Uterus (tissue), 4 donors: ENCODE results near the gene ADAR. TPM values are rescaled to one million over a fixed set of nuclear protein-coding genes. Genes with fewer than 3 reads are reported as not detected.

Source experiments
- DNase-seq, 2 donors: peaks; one replicate each; pipeline ENCODE4 v3.0.0-alpha.2; 2019 to 2020
- H3K27ac ChIP-seq, 2 donors: fragments of 200-600 bp; sonication (generic); 1 replicate in 1 of 2; 2 replicates in 1 of 2; pipeline ENCODE4 v1.5.1; 2016 to 2018
- H3K27me3 ChIP-seq, 2 donors: fragments of 200-600 bp; sonication (generic); one replicate each; pipeline ENCODE4 v1.5.1; 2018 to 2019; ENCODE audit warnings: control low read depth in 1 of 2
- H3K36me3 ChIP-seq, 2 donors: fragments of 200-600 bp; sonication (generic); one replicate each; pipeline ENCODE4 v1.5.1; 2019; ENCODE audit warnings: control low read depth in 1 of 2
- H3K4me1 ChIP-seq, 2 donors: fragments of 200-600 bp; sonication (generic); one replicate each; pipeline ENCODE4 v1.5.1; 2018 to 2019; ENCODE audit warnings: control low read depth in 1 of 2
- H3K4me3 ChIP-seq, 2 donors: fragments of 200-600 bp; sonication (generic); 1 replicate in 1 of 2; 2 replicates in 1 of 2; pipeline ENCODE4 v1.5.1; 2018 to 2019; ENCODE audit warnings: mild to moderate bottlenecking in 1 of 2
- H3K9me3 ChIP-seq, 2 donors: fragments of 200-600 bp; sonication (generic); one replicate each; pipeline ENCODE4 v1.5.1; 2019; ENCODE audit warnings: control low read depth in 1 of 2
- POLR2A ChIP-seq, 2 donors: fragments of 450-650 bp; IDR thresholded peaks; one replicate each; pipeline ENCODE4 v1.6.1; 2016; ENCODE audit warnings: antibody characterized with exemption in 2 of 2, mild to moderate bottlenecking in 1 of 2, moderate library complexity in 1 of 2
- intact Hi-C: fragments of 100-400 bp; cut with DNase I; formaldehyde crosslinking; loops from one replicate; pipeline ENCODE4 v1.15.1; 2023; ENCODE audit warnings: low total_unique reads
- total RNA-seq, 4 donors: library from RNA; depleted of rRNA in 3 of 4; stranded (reverse); fragments of >200 nt in 3 of 4; gene quantifications; one replicate each; pipeline versions ENCODE4 v1.1.0 to v1.2.4, GENCODE V29; 2014 to 2023
- TF ChIP-seq, protein P1 (sequence below), 4 experiments: fragments of 200-600 bp in 2 of 4; fragments of 450-650 bp in 2 of 4; sonication (generic) in 2 of 4; IDR thresholded peaks; one replicate each; pipeline ENCODE4 v1.5.1; 2016 to 2019; ENCODE audit warnings: antibody characterized with exemption in 4 of 4, mild to moderate bottlenecking in 2 of 4, moderate library complexity in 1 of 4
- donor health status: DM: yes; HTN: yes; CAD: no.

Gene ADAR
- total RNA-seq, 4 donors from 2014 or later: 50.9 to 212 (median 101) TPM

GRCh38 chr1:154586231-154586630 is 21.8 kb downstream of the ADAR start:
- no peaks in the 10 kb centered on the region for H3K9me3 ChIP-seq
- no peak overlapping the region for H3K4me3 ChIP-seq
- no peaks in the 10 kb centered on the region for H3K27me3 ChIP-seq
- TF ChIP-seq, protein P1, sequence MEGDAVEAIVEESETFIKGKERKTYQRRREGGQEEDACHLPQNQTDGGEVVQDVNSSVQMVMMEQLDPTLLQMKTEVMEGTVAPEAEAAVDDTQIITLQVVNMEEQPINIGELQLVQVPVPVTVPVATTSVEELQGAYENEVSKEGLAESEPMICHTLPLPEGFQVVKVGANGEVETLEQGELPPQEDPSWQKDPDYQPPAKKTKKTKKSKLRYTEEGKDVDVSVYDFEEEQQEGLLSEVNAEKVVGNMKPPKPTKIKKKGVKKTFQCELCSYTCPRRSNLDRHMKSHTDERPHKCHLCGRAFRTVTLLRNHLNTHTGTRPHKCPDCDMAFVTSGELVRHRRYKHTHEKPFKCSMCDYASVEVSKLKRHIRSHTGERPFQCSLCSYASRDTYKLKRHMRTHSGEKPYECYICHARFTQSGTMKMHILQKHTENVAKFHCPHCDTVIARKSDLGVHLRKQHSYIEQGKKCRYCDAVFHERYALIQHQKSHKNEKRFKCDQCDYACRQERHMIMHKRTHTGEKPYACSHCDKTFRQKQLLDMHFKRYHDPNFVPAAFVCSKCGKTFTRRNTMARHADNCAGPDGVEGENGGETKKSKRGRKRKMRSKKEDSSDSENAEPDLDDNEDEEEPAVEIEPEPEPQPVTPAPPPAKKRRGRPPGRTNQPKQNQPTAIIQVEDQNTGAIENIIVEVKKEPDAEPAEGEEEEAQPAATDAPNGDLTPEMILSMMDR (IDR thresholded peaks at IDR 0.05): no peak
- no peak for TF ChIP-seq POLR2A (IDR thresholded peaks at IDR 0.05)
- intact Hi-C loops: no loop called here
- no peaks in the 10 kb centered on the region for H3K4me1 ChIP-seq
- H3K27ac ChIP-seq: no peak overlapping the region
- no peak for DNase-seq
- H3K36me3 ChIP-seq: no peaks in the 10 kb centered on the region

DNA sequence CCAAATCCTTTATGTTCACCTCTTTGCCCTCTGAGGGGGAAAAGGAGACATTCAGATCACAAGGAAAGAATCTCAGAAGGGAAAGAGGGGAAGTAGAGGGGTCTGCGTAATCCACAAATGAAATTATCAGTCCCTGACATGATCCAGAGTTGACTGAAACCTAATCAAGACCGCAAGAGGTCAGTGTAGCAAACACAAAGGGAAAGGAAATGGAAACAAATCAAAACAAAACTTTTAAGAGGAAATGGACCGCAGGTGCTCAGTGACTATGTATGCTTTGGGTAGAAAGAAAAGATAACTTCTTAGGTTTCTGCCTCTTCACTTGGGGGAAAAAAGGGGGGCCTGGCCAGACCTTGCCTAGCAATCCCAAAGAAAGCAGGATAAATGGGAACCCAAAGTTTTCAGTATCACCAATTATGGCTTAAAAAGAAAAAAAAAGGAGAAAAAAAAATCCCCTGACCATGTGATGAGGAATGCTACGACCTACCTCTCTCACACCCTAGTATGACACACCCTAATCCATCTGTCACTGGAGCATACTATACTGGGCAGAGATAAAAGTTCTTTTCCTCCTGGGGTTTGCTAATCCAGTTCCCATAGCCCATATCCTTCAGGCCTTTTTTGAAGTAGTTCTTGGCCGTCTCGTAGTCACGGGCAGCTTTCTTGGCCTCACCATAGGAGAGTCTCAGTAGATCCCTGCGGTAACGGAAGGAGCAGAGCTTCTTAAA is 23.6 kb downstream of the ADAR start:
- Histone ChIP-seq H3K27ac (no peak overlapping the region), H3K9me3 (no peaks in the 10 kb centered on the region), H3K4me1 (no peaks in the 10 kb centered on the region), H3K27me3 (no peaks in the 10 kb centered on the region), H3K4me3 (no peak overlapping the region), H3K36me3 (no peaks in the 10 kb centered on the region)
- intact Hi-C loops: no loop called here
- TF ChIP-seq, protein P1 (IDR thresholded peaks at IDR 0.05): no peak
- TF ChIP-seq POLR2A (IDR thresholded peaks at IDR 0.05): no peak
- no peak for DNase-seq

DNA sequence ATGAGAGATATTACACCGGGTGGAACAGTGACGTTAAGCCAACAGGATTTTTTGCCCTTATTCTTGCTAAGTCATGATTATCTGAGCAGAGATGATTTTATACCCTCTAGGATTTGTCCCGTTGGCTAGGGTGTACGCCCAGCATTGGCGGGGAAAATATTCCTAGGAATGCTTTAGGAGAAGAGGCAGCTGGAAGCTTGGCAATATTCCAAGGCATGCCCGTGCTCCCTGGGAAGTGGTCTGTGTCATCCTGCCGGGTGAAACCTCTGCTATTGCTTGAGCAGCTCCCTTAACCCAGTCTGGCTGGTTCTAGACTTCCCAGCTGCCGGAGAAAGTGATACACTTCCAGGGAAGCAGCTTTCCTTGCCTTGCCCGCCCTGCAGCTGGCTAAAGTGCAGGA is 24.2 kb downstream of the ADAR start:
- Histone ChIP-seq H3K4me3 (no peak overlapping the region), H3K4me1 (no peaks in the 10 kb centered on the region), H3K27ac (no peak overlapping the region), H3K27me3 (no peaks in the 10 kb centered on the region), H3K36me3 (no peaks in the 10 kb centered on the region), H3K9me3 (no peaks in the 10 kb centered on the region)
- TF ChIP-seq, protein P1 (IDR thresholded peaks at IDR 0.05): no peak
- TF ChIP-seq POLR2A (IDR thresholded peaks at IDR 0.05): no peak
- intact Hi-C loops: no loop called here
- DNase-seq: no peak

DNA sequence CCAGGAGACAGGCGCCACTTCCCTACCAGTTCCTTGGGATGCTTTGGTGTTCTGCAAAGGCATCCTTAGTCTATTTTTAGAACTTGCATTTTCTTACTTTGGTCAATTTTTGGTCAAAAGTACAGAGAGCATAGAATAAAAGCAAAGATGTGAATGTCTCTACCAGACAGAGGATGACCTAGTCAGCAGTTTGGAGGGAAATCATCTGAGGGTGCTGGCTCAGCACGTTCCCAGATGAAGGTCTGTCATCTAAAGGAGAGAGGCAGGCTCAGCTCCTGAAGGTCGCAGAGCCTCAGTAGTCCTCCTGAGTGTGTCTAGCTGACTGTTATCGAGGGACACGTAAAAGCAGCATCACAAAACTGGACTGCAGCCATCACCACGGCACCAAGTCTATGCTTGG is 25.1 kb downstream of the ADAR start:
- TF ChIP-seq, protein P1 (IDR thresholded peaks at IDR 0.05): no peak
- no peak for TF ChIP-seq POLR2A (IDR thresholded peaks at IDR 0.05)
- H3K9me3 ChIP-seq: no peaks in the 10 kb centered on the region
- H3K4me3 ChIP-seq: no peak overlapping the region
- H3K36me3 ChIP-seq: no peaks in the 10 kb centered on the region
- H3K27me3 ChIP-seq: no peaks in the 10 kb centered on the region
- intact Hi-C loops: no loop called here
- H3K27ac ChIP-seq: no peak overlapping the region
- no peaks in the 10 kb centered on the region for H3K4me1 ChIP-seq
- no peak for DNase-seq

DNA sequence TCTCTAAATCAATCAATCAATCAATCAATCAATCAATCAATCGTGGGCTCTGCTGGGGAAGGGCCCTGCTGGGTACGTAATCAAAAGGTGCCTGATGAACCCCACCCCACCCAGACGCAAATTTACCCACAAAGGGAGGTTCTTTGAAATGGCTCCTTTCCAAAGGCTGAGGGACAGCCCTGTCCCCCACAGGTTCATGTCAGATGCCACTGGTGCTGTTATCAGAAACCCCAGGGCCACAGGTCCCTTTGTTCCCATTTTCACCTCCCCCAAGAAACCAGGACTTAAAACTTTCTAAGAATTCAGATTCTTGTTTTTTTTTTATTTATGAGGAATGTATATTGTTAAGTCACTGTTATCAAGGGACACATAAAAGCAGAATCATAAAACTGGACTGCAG is 26.2 kb downstream of the ADAR start:
- Histone ChIP-seq H3K27ac (no peak overlapping the region), H3K4me3 (no peak overlapping the region), H3K9me3 (no peaks in the 10 kb centered on the region), H3K36me3 (no peaks in the 10 kb centered on the region), H3K27me3 (no peaks in the 10 kb centered on the region), H3K4me1 (no peaks in the 10 kb centered on the region)
- no peak for TF ChIP-seq POLR2A (IDR thresholded peaks at IDR 0.05)
- TF ChIP-seq, protein P1 (IDR thresholded peaks at IDR 0.05): no peak
- intact Hi-C loops: no loop called here
- DNase-seq: no peak
